ENCODE results near the gene NYNRIN. TPM values are rescaled to one million over a fixed set of nuclear protein-coding genes. Genes with fewer than 3 reads are reported as not detected.
A peak's percentile ranks its signal among the peaks of the same experiment; 100 is the strongest.
"Not testable (repeated sequence)": the region's sequence is repeated elsewhere in the genome, so short reads cannot be mapped to it uniquely, and the experiment has no call there.

NYNRIN gene
- total RNA-seq, 1 experiment from 2014 or later = 0.31 TPM

- intact Hi-C loops (cut with micrococcal nuclease; ENCODE audit: unreplicated experiment) = no loop called here
- Histone ChIP-seq H3K4me3 (ENCODE audit: low read depth in 2 of 2, low read length in 2 of 2) (peak overlapping the region; percentile 93 to 95), H3K9me3 (ENCODE audit: control insufficient read depth, insufficient read depth, low read depth, low read length) (no peaks in the 10 kb centered on the region), H3K36me3 (ENCODE audit: control insufficient read depth, insufficient read depth, low read length) (peaks cover 7% of the 10 kb centered on the region; the same call in 1 of the 2 replicates), H3K4me1 (ENCODE audit: control insufficient read depth, insufficient read depth, low read length) (peaks cover 16% of the 10 kb centered on the region), H3K27ac (ENCODE audit: low read length) (peak overlapping the region; percentile 96), H3K27me3 (ENCODE audit: control insufficient read depth, insufficient read depth, low read length) (no peaks in the 10 kb centered on the region)
- DNase-seq (ENCODE audit: low read depth, low spot score) (no peak), ATAC-seq (peak; percentile 35)
- BruUV-seq (replicated peaks) = no TSS peak
- no peak for TF ChIP-seq TCF7L2 (IDR thresholded peaks at IDR 0.05; ENCODE audit: low read depth, low read length)
- TF ChIP-seq SIN3A (IDR thresholded peaks at IDR 0.05; ENCODE audit: borderline replicate concordance, insufficient read depth, low read depth, low read length) = no peak
- no peak for TF ChIP-seq POLR2AphosphoS5 (IDR thresholded peaks at IDR 0.05; ENCODE audit: low read depth, low read length)
- ChIA-PET CTCF (interaction anchor here (0.5 to 1.3 kb wide), 4 partner anchors 10 to 108 kb away, joined by 3 to 8 read pairs (median 5); no protein-coding TSS in a partner anchor), POLR2A (interaction anchor here (0.8 to 1.1 kb wide), 2 partner anchors 11 to 200 kb away, joined by 3 to 4 read pairs; partner anchors contain the start of gene TINF2)
- in situ Hi-C loops (cut with HindIII; ENCODE audit: low pct_unique_long_range_greater_than_20kb, low sequenced_read_pairs) = no loop called here
Observed at GRCh38 chr14:24441904-24442239, 43.1 kb downstream of the NYNRIN start.

DNA sequence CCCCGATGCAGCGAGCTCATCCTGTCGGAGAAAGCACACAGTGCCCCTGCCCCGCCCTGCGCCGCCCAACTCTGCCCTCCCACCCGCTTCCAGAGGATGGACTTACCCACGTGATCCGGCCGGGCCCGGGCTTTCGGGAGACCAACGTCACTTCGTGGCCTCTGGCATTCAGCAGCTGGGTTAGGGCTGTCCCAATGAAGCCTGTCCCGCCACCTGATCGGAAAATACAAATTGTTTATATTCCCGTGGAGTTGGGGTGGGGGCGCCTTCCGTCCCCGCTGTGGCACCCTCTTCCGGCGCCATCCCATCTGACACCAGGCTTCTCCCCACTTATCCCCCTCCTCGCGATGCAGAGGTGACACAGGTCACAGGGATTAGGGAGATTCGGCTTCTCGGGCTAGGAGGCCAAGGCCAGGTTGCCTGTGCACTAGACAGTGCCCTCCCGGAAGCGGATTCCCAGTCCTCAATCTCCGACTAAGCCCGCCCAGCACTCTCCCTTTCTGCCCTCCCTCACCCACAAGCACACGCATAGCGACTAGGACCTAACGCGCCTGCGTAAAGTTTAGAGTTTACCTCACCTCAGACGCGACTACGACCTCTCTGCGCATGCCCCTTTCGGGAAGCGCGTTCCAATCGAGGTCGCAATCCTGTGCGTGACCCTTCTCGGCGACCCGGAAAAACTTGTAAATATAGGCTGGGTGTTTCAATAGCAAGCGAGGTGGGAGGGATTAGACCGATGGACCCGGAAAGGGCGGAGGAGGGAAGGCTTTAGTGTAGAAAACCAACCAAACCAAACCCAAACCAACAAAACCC lies 43.6 kb downstream of the NYNRIN start, which contains the start of gene SDR39U1:
SDR39U1 (minus strand) TSS at position 537 of the 813 bp plus-strand sequence; CDS start at position 530, 7 bp downstream.
- peak; percentile 92 for ATAC-seq
- H3K27ac ChIP-seq (ENCODE audit: low read length) = peak within 1 kb of the TSS; percentile 96
- peaks cover 7% of the 10 kb centered on the region; the same call in 1 of the 2 replicates for H3K36me3 ChIP-seq (ENCODE audit: control insufficient read depth, insufficient read depth, low read length)
- intact Hi-C loops (cut with micrococcal nuclease; ENCODE audit: unreplicated experiment) = no loop called here
- no peak for TF ChIP-seq SIN3A (IDR thresholded peaks at IDR 0.05; ENCODE audit: borderline replicate concordance, insufficient read depth, low read depth, low read length)
- TF ChIP-seq POLR2AphosphoS5 (IDR thresholded peaks at IDR 0.05; ENCODE audit: low read depth, low read length) = peak; percentile 58
- DNase-seq (ENCODE audit: low read depth, low spot score) = peak; percentile 96
- CTCF ChIA-PET = interaction anchor here (0.5 to 1.3 kb wide), 4 partner anchors 11 to 109 kb away, joined by 3 to 8 read pairs (median 5); no protein-coding TSS in a partner anchor
- H3K27me3 ChIP-seq (ENCODE audit: control insufficient read depth, insufficient read depth, low read length) = no peaks in the 10 kb centered on the region
- peaks cover 16% of the 10 kb centered on the region for H3K4me1 ChIP-seq (ENCODE audit: control insufficient read depth, insufficient read depth, low read length)
- POLR2A ChIA-PET = interaction anchor here (0.8 to 1.1 kb wide), 2 partner anchors 12 to 200 kb away, joined by 3 to 4 read pairs; partner anchors contain the start of gene TINF2
- BruUV-seq (replicated peaks) = no TSS peak
- in situ Hi-C loops (cut with HindIII; ENCODE audit: low pct_unique_long_range_greater_than_20kb, low sequenced_read_pairs) = no loop called here
- H3K4me3 ChIP-seq (ENCODE audit: low read depth in 2 of 2, low read length in 2 of 2) = peak within 1 kb of the TSS; percentile 93 to 95
- no peaks in the 10 kb centered on the region for H3K9me3 ChIP-seq (ENCODE audit: control insufficient read depth, insufficient read depth, low read depth, low read length)

GRCh38 chr14:24443053-24443665 lies 44.4 kb downstream of the NYNRIN start:
- peak overlapping the region; percentile 93 to 95 for H3K4me3 ChIP-seq (ENCODE audit: low read depth in 2 of 2, low read length in 2 of 2)
- DNase-seq (ENCODE audit: low read depth, low spot score) (no peak), ATAC-seq (no peak)
- no peaks in the 10 kb centered on the region for H3K9me3 ChIP-seq (ENCODE audit: control insufficient read depth, insufficient read depth, low read depth, low read length)
- H3K27me3 ChIP-seq (ENCODE audit: control insufficient read depth, insufficient read depth, low read length) = no peaks in the 10 kb centered on the region
- H3K4me1 ChIP-seq (ENCODE audit: control insufficient read depth, insufficient read depth, low read length) = peaks cover 16% of the 10 kb centered on the region
- intact Hi-C loops (cut with micrococcal nuclease; ENCODE audit: unreplicated experiment) = no loop called here
- ChIA-PET CTCF (no interaction called here), POLR2A (interaction anchor here (1.1 kb wide), 1 partner anchor 201 kb away, joined by 4 read pairs; the partner anchor contains the start of gene TINF2)
- peaks cover 5% of the 10 kb centered on the region; the same call in 1 of the 2 replicates for H3K36me3 ChIP-seq (ENCODE audit: control insufficient read depth, insufficient read depth, low read length)
- TSS peak; percentile 97 for BruUV-seq (replicated peaks)
- TF ChIP-seq, protein P1, sequence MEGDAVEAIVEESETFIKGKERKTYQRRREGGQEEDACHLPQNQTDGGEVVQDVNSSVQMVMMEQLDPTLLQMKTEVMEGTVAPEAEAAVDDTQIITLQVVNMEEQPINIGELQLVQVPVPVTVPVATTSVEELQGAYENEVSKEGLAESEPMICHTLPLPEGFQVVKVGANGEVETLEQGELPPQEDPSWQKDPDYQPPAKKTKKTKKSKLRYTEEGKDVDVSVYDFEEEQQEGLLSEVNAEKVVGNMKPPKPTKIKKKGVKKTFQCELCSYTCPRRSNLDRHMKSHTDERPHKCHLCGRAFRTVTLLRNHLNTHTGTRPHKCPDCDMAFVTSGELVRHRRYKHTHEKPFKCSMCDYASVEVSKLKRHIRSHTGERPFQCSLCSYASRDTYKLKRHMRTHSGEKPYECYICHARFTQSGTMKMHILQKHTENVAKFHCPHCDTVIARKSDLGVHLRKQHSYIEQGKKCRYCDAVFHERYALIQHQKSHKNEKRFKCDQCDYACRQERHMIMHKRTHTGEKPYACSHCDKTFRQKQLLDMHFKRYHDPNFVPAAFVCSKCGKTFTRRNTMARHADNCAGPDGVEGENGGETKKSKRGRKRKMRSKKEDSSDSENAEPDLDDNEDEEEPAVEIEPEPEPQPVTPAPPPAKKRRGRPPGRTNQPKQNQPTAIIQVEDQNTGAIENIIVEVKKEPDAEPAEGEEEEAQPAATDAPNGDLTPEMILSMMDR (IDR thresholded peaks at IDR 0.05) = no peak
- no peak for TF ChIP-seq POLR2AphosphoS5 (IDR thresholded peaks at IDR 0.05; ENCODE audit: low read depth, low read length)
- TF ChIP-seq TCF7L2 (IDR thresholded peaks at IDR 0.05; ENCODE audit: low read depth, low read length) = no peak
- TF ChIP-seq, protein P2, sequence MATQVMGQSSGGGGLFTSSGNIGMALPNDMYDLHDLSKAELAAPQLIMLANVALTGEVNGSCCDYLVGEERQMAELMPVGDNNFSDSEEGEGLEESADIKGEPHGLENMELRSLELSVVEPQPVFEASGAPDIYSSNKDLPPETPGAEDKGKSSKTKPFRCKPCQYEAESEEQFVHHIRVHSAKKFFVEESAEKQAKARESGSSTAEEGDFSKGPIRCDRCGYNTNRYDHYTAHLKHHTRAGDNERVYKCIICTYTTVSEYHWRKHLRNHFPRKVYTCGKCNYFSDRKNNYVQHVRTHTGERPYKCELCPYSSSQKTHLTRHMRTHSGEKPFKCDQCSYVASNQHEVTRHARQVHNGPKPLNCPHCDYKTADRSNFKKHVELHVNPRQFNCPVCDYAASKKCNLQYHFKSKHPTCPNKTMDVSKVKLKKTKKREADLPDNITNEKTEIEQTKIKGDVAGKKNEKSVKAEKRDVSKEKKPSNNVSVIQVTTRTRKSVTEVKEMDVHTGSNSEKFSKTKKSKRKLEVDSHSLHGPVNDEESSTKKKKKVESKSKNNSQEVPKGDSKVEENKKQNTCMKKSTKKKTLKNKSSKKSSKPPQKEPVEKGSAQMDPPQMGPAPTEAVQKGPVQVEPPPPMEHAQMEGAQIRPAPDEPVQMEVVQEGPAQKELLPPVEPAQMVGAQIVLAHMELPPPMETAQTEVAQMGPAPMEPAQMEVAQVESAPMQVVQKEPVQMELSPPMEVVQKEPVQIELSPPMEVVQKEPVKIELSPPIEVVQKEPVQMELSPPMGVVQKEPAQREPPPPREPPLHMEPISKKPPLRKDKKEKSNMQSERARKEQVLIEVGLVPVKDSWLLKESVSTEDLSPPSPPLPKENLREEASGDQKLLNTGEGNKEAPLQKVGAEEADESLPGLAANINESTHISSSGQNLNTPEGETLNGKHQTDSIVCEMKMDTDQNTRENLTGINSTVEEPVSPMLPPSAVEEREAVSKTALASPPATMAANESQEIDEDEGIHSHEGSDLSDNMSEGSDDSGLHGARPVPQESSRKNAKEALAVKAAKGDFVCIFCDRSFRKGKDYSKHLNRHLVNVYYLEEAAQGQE (IDR thresholded peaks at IDR 0.05; ENCODE audit: insufficient read depth in 1 of 2, low read depth in 2 of 2, low read length in 1 of 2) = no peak
- TF ChIP-seq SIN3A (IDR thresholded peaks at IDR 0.05; ENCODE audit: borderline replicate concordance, insufficient read depth, low read depth, low read length) = no peak
- peak overlapping the region; percentile 96 for H3K27ac ChIP-seq (ENCODE audit: low read length)
- in situ Hi-C loops (cut with HindIII; ENCODE audit: low pct_unique_long_range_greater_than_20kb, low sequenced_read_pairs) = no loop called here

- H3K27me3 ChIP-seq (ENCODE audit: control insufficient read depth, insufficient read depth, low read length); POLR2A ChIA-PET; H3K4me3 ChIP-seq (ENCODE audit: low read depth in 2 of 2, low read length in 2 of 2); H3K9me3 ChIP-seq (ENCODE audit: control insufficient read depth, insufficient read depth, low read depth, low read length); H3K4me1 ChIP-seq (ENCODE audit: control insufficient read depth, insufficient read depth, low read length); intact Hi-C loops (cut with micrococcal nuclease; ENCODE audit: unreplicated experiment); DNase-seq (ENCODE audit: low read depth, low spot score); ATAC-seq; H3K36me3 ChIP-seq (ENCODE audit: control insufficient read depth, insufficient read depth, low read length); H3K27ac ChIP-seq (ENCODE audit: low read length); in situ Hi-C loops (cut with HindIII; ENCODE audit: low pct_unique_long_range_greater_than_20kb, low sequenced_read_pairs); BruUV-seq (replicated peaks); CTCF ChIA-PET: not testable (repeated sequence)
Observed at GRCh38 chr14:24450828-24451227, 52.0 kb downstream of the NYNRIN start.
